GDM1 (cell line): ENCODE measurements around the gene ZMYM2.

Experiments
- DNase-seq: peaks from one replicate; lab custom pipeline; 2025; lab: John Stamatoyannopoulos, UW

Gene ZMYM2

DNA sequence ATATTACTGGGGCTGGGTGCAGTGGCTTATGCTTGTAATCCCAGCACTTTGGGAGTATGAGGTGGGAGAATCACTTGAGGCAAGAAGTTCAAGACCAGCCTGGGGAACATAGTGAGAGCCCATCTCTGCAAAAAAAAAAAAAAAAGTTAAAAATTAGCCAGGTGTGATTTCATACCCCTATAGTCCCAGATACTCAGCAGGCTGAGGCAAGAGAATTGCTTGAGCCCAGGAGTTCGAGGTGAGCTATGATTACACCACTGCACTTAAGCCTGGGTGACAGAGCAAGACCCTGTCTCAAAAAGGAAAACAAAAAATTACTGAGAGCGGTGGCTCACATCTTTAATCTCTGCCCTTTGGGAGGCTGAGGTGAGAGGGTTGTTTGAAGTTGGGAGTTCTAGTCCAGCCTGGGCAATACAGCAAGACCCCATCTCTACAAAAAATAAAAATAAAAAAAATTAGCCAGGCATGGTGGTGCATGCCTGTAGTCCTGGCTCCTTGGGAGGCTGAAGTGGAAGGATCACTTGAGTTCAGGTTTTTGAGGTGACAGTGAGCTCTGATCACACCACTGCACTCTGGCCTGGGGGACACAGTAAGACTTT is 87.5 kb downstream of the ZMYM2 start:
- DNase-seq, result no peak

DNA sequence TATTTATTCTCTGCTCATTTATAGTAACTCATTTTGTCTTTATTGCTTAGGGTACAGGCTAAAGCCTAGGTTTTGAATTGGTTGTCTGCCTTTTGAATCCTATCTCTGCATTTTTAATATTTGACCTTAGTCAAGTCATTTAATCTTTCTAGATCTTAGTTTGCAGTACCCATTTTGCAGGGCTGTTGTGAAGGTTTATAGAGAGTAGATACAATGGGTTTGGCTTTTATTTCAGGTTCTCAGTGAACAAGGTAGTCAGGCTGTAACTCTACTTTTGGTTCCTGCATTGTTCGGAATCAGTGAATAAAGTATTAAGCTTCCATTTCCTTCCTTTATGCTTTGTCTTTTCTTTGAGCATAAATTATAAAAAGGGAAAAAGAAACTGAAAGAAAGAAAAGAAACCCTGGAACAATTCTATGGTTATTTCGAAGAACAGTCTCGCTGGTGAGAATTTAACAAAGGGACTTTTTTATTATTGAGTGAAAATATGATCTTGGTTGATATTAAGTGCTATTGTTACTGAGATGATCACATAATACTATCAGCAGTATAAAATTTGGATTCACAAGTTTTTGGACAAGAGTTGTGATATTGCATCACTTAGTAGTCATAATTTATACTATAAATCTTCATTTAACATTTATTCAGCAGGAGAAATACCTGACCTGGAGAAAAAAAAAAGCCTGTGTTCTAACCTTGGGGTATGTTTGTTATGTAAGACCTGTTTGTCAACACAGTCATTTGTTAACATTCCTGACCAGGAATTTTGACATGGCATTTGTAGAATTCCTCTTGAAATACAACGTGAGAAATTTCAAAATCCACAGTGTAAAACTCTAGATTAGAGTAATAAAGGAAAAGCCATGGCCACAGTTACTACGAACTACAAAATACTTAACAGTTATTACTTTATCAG is 91.3 kb downstream of the ZMYM2 start:
- DNase-seq, result no peak

DNA sequence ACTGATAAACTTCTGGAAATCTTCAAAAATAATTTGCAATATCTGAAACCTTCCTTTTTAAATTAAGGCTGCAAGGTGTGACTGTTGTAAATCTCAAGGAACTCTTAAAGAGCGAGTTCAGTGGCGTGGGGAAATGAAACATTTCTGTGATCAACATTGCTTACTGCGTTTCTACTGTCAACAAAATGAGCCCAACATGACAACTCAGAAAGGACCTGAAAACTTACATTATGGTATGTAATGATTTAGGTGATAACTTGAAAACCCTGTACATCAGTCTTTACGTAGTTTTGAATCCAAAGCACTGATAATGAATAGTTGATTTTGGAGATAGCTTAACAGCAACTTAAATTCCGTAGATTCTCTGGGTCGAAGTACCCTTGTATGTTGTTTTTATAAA is 92.8 kb downstream of the ZMYM2 start:
- DNase-seq, result no peak

DNA sequence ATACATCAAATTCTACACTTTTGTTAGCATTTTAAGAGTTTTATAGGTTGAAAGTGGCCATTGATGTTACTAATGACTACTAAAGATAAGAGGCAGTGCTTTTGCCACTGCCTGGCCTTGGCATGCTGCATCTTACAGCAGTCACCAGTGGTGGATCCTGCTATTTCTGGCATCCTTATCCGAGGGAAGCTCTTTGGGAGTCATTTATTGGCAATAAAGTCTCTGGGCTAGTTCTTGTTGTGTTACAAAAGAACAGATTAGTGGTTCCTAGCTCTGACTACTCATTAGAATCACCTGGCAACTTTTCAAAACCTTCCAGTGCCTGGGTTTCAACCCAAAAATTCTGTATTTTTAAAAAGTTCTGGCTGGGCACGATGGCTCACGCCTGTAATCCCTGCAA is 94.5 kb downstream of the ZMYM2 start:
- no peak for DNase-seq

DNA sequence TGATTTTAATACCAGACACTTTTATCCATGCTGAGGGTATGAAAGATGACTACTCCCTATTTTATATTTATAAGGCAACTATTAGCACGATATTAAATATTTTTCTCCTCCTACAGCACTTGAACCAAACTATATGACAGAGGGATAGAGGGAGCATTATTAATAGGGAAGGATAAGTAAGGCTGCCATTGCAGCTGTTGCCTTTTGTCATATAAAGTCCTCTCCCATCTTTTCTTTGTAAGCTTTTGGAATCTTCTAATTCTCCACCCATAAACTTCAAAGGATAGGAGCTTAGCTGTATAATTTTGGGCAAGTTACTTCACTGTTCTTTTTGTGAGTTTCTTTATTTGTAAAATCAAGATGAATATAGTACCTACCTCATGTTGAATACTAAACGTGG is 95.4 kb downstream of the ZMYM2 start:
- no peak for DNase-seq

DNA sequence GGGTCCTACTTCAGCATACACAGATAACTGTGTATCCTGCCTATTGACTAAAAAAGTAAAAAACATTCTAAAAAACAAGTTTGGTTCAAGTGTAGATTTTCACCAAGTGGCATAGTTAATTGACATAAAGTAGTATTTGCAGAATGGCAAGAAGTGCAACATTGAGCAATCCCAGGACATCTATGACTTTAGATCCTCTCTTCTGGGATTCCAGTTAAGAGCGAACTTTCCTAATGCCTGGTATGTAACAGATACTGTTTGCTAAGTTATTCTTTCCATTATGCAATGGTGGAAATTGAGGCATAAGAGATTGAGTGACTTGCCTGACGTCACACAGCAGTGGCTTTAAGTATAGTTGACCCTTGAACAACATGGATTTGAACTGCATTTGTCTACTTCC is 96.1 kb downstream of the ZMYM2 start:
- DNase-seq, result no peak

DNA sequence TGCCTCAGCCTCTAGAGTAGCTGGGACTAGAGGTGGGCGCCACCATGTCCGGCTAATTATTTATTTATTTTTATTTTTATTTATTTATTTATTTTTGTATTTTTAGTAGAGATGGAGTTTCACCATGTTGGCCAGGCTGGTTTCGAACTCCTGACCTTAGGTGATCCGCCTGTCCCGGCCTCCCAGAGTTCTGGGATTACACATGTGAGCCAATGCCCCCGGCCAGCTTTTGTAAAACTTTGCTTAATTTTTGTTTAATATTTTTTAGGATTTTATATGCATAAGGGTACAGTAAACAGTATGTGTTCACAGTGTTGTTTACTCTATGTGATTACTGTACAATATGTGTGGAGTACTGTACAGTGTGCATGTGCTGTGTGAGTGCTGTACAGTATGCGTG is 98.7 kb downstream of the ZMYM2 start:
- no peak for DNase-seq

DNA sequence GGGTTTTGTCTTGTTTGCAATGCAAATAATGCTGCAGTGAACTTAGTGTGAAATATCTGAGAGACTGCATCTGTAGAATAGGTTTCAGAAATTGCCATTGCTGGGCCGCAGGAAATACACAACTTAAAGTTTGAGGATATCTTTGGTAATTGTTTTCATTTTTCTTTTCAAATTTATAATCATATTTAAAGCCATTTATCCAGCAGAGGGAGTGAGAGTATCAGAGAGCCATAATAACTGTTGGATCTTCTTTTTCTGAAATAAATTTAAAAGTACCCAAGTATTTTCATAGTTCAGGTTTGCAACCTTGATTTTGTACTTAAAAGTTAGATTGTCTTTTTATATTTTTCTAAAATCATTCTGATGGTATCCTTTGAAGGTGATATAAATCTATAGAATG is 99.4 kb downstream of the ZMYM2 start:
- DNase-seq, result no peak

DNA sequence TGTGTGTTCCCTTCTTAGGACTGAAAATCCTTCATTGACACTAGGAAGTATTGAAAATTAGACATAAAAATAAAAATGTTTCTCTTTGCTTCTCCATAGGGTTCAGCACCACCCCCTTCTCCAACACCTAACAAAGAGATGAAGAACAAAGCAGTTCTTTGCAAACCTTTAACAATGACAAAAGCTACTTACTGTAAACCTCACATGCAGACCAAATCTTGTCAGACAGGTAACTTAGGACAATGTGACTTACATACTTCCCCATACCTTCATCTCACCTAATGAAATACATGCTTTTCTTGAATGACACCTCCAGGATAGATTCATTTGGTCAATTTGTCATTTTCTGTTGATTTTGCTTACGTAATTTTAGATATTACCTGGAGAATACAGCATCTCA is 99.9 kb downstream of the ZMYM2 start:
- no peak for DNase-seq

DNA sequence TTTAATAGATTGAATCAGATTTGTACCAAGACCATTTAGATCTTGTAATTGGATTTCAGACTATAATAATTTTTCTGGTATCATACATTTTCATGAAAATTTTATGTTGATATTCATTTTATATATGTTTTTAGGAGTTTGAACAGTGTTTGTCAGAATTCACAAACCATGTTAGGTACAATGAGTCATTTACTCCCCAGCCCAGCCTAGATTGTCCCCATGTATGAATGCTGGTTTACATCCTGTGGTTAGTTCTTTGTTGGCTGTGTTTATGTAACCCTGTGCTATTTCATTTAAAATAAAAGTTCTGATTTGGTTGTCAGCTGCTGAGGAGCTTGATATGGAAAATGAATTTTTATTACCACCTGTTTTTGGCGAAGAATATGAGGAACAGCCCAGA is 105.6 kb downstream of the ZMYM2 start:
- DNase-seq, result no peak

DNA sequence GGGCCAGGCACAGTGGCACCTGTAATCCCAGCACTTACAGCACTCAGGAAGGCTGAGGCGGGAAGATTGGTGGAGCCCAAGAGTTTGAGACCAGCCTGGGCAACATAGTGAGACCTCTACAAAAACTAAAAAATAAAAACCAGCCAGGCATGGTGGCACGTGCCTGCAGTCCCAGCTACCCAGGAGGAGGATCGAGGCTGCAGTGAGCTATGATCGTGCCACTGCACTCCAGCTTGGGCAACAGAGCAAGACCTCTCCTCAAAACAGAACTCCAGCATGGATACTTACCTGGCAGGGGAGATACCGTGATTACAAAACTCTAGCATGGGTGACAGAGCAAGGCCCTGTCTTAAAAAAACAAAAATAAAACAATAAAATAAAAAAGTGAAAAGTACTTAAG is 107.0 kb downstream of the ZMYM2 start:
- no peak for DNase-seq

DNA sequence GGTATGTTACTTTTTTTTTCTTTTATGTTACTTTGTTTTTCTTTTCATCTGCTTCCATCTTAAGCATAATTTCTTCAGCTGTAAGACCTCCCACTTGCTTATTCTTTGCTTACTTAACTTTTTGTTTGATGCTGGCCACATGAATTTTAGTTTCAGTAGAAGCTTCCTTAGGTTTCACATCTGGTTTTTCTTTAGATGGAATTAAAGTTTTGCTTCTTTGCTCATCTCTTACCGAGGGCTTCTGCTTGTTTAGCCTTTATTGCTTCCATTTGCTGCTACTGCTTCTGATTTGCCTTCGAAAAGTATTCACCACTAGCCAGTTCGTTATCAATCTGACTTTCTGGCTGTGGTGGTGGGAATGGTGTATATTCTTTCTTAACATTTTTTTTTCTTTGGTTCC is 111.4 kb downstream of the ZMYM2 start:
- no peak for DNase-seq

DNA sequence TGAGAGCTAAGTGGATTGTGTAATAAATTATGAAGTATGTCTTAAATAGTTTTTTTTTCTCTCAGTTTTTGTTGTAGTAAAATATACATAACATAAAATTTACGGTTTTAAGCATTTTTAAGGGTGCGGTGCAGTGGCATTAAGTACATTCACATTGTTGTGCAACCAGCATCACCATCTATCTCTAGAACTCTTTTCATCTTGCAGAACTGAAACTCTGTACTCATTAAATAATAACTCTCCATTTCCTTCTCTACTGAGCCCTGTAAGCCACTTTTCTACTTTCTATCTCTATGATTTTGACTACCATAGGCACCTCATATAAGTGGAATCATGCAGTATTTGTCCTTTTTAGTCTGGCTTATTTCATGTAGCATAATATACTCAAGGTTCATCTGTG is 115.2 kb downstream of the ZMYM2 start:
- DNase-seq, result no peak

DNA sequence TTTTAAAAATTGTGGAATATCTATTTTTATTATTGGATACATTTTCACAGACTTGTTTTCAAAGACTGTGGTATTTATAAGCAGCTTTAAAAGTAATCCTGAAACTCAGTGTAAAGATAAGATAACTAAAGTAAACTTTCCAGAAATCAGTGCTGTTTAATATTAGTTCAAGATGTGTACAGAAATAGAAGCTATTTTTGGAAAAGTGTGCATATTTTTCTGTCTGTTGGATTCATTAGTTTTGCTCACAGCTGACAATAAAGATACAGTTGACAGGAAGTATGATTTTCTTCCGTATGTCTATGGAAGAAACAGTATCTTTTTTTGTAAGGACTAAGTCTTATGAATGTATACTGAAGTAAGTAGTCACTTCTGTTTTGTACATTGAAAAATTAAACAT is 116.4 kb downstream of the ZMYM2 start:
- DNase-seq, result no peak

DNA sequence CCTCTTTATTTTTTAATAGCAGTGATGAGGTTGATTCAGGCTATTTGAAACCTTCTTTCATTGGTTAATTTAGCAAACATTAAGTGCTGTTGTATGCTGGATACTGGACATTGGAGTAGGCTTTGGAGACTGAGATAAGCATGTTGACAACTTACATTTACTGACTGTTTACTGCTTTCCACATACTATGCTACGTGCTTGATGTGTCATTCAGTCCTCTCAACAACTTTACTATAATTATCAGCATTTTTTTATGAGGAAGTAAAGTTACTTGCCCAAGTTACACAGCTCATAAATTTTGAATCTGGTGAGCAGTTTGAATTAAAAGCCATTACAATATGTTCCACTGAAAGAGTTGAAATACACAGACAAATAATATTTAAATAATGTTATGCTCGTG is 118.6 kb downstream of the ZMYM2 start:
- DNase-seq, result no peak

DNA sequence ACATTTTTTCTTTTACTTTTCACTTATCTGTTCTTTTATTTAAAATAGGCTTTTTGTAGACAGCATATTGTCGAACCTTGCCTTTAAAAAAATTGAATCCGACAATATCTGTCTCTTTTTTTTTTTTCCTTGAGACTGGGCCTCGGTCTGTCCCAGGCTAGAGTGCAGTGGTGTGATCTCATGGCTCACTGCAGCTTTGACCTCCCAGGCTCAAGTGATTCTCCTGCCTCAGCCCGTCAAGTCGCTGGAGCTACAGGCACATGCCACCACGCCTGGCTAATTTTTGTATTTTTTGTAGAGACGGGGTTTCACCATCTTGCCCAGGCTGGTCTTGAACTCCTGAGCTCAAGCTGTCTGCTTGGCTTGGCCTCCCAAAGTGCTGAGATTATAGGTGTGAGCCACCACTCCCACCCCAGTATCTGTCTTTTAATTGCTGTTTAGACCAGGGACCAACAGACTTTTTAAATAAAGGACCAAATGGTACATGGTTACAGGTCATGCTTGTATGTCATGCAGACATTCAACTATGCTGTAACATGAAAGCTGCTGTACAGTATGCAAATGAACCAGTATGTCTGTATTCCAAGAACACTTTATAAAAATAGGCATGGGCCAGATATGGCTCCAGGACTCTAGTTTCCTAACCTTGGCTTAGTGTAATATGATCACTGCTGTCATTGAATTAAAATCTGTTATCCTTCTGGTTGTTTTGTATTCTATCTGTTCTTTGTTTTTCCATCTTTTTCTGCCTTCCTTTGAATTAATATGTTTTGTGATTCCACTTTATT is 122.0 kb downstream of the ZMYM2 start:
- no peak for DNase-seq

DNA sequence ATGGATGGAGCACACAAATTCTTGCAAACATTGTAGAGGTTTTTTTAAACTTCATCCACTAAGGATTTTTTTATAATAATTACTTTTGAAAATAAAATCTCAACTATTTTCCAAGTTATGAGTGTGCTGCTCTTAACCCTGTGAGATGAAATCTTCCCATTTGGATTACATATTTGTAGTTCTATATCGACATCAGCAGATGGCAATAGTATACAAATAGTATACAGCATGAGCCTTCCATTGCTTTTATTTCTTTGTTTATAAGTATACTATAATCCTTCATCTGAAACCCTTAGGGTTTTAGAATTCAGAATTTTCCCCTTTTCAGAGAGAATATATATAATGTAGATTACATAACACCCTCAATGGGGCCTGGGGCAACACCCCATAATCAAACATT is 131.8 kb downstream of the ZMYM2 start:
- DNase-seq, result no peak

DNA sequence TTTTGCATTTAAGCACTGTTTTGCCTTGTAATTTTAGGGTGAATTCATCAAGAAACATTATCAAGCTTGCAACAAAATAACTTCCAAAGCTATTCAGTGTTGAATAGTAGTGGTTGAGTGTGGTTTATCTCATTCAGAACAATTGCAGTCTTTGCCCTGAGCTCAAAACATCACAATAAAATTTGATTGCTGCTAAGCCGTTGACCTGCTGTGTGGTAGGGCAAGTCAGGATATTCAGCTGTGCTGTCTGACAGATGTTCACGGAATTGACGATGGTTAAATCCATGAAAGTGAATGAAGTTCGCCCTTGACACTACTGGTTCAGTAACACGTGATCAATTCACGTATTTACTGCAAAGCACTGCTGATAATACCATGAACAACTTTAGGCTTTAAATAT is 135.4 kb downstream of the ZMYM2 start:
- DNase-seq, result no peak

DNA sequence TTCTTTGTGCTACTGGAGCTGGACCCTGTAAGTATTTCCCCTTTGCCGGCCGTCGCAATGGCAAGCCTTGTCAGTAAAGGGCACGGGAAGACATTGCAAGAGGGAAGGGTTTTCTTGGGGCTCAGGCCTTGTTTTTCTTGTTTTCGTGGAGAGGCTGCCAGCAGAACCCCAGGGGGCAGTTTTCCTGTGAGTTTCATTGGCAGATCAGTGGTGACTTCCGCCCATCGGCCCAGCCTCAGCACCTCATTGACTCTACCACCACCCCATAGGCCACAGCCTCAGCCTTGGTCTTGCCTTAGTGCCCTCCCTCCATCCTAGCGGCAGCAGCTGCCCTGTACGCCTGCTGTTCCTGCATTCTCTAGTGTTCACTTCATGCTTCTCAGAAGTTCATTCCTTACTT is 140.8 kb downstream of the ZMYM2 start:
- DNase-seq, result no peak

DNA sequence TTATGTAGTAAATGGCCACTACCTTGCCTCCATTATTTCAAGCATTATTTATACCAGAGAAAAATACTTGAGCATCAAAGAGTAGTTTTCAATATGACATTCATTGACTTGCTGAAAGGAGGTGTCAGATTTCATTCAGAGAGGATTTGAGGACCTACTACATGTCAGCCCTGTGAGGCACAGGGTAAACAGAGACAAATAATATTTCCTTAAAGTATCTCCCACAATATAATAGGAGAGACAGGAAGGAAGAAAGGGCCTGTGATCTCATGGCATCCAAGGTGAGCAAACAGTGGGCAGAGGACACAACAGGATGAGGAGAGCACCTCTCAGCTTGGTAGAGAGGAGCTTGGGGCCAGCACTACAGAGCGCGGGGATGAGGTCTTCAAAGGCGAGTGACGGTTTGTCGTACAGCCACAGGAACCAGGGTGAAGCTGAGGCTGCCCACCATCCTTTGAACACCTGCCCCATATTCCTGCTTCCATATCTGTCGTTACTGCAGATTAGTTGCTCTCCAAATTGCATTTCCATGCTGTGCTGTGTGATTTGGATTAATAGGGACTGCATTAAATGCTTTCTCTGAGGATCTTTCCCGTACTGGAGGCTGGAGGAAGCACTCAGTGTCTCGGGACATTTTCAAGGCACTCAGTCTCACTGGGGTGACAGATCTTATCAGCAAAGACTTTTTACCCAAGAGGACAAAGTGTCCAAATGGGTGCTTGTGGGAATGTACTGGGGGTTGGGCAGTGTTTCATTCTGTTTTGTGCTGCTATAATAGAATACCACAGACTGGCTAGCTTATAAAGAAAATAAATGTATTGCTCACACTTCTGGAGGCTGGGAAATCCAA is 143.2 kb downstream of the ZMYM2 start:
- no peak for DNase-seq

DNA sequence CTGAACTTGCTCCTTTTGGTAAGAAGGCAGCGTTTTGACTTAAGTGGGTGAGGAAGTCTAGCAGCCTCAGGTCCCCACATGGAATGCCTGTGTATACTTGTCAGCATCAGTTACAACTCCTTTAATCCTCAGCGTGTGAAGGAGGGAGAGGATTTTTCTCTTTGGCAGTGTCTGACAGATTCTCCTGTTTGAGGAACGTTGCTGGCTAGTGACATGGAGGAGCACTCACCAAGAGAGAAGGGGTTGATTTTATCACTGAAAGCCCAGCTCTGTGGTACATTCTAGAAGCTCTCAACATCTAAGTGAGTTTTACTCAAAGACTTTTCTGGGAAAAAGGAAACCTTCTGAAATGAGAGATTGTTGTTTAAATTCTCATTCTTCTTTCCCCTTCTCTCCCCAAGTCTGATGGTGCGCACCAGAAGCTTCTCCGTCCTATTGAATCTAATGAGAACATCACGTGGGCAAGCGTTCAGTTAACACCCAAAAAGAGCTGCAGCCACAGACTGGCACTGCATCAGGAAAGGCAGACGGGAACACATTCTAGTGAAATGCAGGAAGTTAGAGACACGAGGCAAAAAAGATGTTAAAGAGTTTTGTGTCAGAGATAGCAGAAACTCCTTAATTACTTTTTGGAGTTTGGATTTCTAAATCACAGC is 144.1 kb downstream of the ZMYM2 start:
- no peak for DNase-seq
